ENCODE measurements around the gene NDP. TPM values are rescaled to one million over a fixed set of nuclear protein-coding genes. Genes with fewer than 3 reads are reported as not detected.
A peak's percentile ranks its signal among the peaks of the same experiment; 100 is the strongest.

NDP gene
- 10 to 100 TPM in 6 of 7 donors, 1 to 10 TPM in 1; 4.9 to 50.7 (median 17.4) TPM for total RNA-seq
- 10 to 100 TPM; 19.9 to 82.7 TPM for polyA plus RNA-seq
- long read RNA-seq, donor 1, transcript NDP-202 (3 exons, 563 nt): minor isoform, 5 of 142 reads
- long read RNA-seq, donor 1, transcript NDP-203 (3 exons, 1,719 nt): major isoform, 129 of 142 reads
- long read RNA-seq, donor 1, partial matches to known transcripts: 4 of 142 reads
- long read RNA-seq, donor 1, other reads (novel, unspliced or antisense): 4 of 142 reads
- long read RNA-seq, donor 2, partial matches to known transcripts: 0 of 3 reads
- long read RNA-seq, donor 2, other reads (novel, unspliced or antisense): 0 of 3 reads
- long read RNA-seq, donor 3, transcript NDP-203 (3 exons, 1,719 nt): major isoform, 33 of 38 reads
- long read RNA-seq, donor 3, partial matches to known transcripts: 0 of 38 reads
- long read RNA-seq, donor 3, other reads (novel, unspliced or antisense): 5 of 38 reads

- intact Hi-C loops (cut with DNase I): loop anchor here in 1 of 4 donors (10.0 kb wide), 1 partner anchor 51 kb away; no protein-coding TSS in a partner anchor
- DNase-seq: peak in 2 of 5 donors; percentile 34 to 53
- 11 to 21% (median 18%) methylated on average over 28 of the region's 28 CpGs for WGBS, 3 donors
These were observed at the start of gene NDP for GRCh38 chrX:43973249-43974099. TSS of gene NDP (minus strand) at chrX:43973390. CDS start at chrX:43958645, 14,745 bp downstream.

GRCh38 chrX:44022964-44023363, 49.8 kb upstream of the NDP start:
- Histone ChIP-seq H3K4me1 (ENCODE audit: insufficient read depth) (no peaks in the 10 kb centered on the region), H3K36me3 (no peaks in the 10 kb centered on the region), H3K27me3 (no peaks in the 10 kb centered on the region), H3K4me3 (no peak overlapping the region), H3K9me3 (no peaks in the 10 kb centered on the region), H3K27ac (no peak overlapping the region)
- intact Hi-C loops (cut with DNase I): loop anchor here in 1 of 4 donors (10.0 kb wide), 1 partner anchor 48 kb away; the partner anchor contains the start of gene NDP
- TF ChIP-seq EP300 (IDR thresholded peaks at IDR 0.05): no peak
- TF ChIP-seq CTCF (IDR thresholded peaks at IDR 0.05): no peak
- no peak for TF ChIP-seq POLR2A (IDR thresholded peaks at IDR 0.05)
- peak in 1 of 5 donors; percentile 28 for DNase-seq
- whole genome bisulfite sequencing, 3 donors: 47 to 57% (median 57%) methylated on average over 2 of the region's 2 CpGs

More at GRCh38 chrX:43973249-43974099, at the start of gene NDP:
- Histone ChIP-seq H3K9me3 (no peaks in the 10 kb centered on the region), H3K4me3 (peak within 1 kb of the TSS; percentile 38), H3K36me3 (no peaks in the 10 kb centered on the region), H3K27ac (no peak within 1 kb of the TSS), H3K4me1 (ENCODE audit: insufficient read depth) (no peaks in the 10 kb centered on the region), H3K27me3 (no peaks in the 10 kb centered on the region)
- TF ChIP-seq EP300 (IDR thresholded peaks at IDR 0.05) (no peak), CTCF (IDR thresholded peaks at IDR 0.05) (no peak), POLR2A (IDR thresholded peaks at IDR 0.05) (no peak)

- H3K36me3 ChIP-seq: no peaks in the 10 kb centered on the region
- no peak for DNase-seq
- TF ChIP-seq POLR2A (IDR thresholded peaks at IDR 0.05): no peak
- no peak for TF ChIP-seq CTCF (IDR thresholded peaks at IDR 0.05)
- no peak for TF ChIP-seq EP300 (IDR thresholded peaks at IDR 0.05)
- no peak overlapping the region for H3K27ac ChIP-seq
- intact Hi-C loops (cut with DNase I): loop anchor here in 1 of 4 donors (10.0 kb wide), 1 partner anchor 46 kb away; the partner anchor contains the start of gene NDP
- WGBS, 3 donors: 87 to 95% (median 92%) methylated on average over 2 of the region's 2 CpGs
- H3K4me3 ChIP-seq: no peak overlapping the region
- H3K9me3 ChIP-seq: no peaks in the 10 kb centered on the region
- no peaks in the 10 kb centered on the region for H3K4me1 ChIP-seq (ENCODE audit: insufficient read depth)
- no peaks in the 10 kb centered on the region for H3K27me3 ChIP-seq
These were observed 47.5 kb upstream of the NDP start for GRCh38 chrX:44020693-44021092.

GRCh38 chrX:44019911-44020310, 46.7 kb upstream of the NDP start:
- Histone ChIP-seq H3K4me3 (no peak overlapping the region), H3K27me3 (no peaks in the 10 kb centered on the region), H3K36me3 (no peaks in the 10 kb centered on the region), H3K9me3 (no peaks in the 10 kb centered on the region), H3K4me1 (ENCODE audit: insufficient read depth) (no peaks in the 10 kb centered on the region), H3K27ac (no peak overlapping the region)
- 79 to 84% (median 84%) methylated on average over 3 of the region's 3 CpGs for WGBS, 3 donors
- no peak for DNase-seq
- TF ChIP-seq EP300 (IDR thresholded peaks at IDR 0.05): no peak
- intact Hi-C loops (cut with DNase I): loop anchor here in 1 of 4 donors (10.0 kb wide), 1 partner anchor 45 kb away; the partner anchor contains the start of gene NDP

All from ovary (tissue), 10 donors.